ENCODE measurements around the gene CORO2A. TPM values are rescaled to one million over a fixed set of nuclear protein-coding genes. Genes with fewer than 3 reads are reported as not detected.
A peak's percentile ranks its signal among the peaks of the same experiment; 100 is the strongest.

CORO2A gene
- total and polyA plus RNA-seq, 10 donors, result 1.3 to 11.0 (median 6.1) TPM

- no peaks in the 10 kb centered on the region for H3K9me3 ChIP-seq
- 88 to 95% (median 95%) methylated on average over 6 to 7 of the region's 7 CpGs for WGBS, 5 donors
- H3K4me3 ChIP-seq, result no peak overlapping the region
Observed at GRCh38 chr9:98135938-98136337, 56.5 kb downstream of the CORO2A start.

GRCh38 chr9:98135558-98135934 is 56.9 kb downstream of the CORO2A start:
- H3K27me3 ChIP-seq (replicated peaks in 1 of 7), result no peaks in the 10 kb centered on the region
- no peak for DNase-seq
- WGBS, 5 donors, result 83 to 92% (median 86%) methylated on average over 4 of the region's 4 CpGs
- no peak for TF ChIP-seq POLR2AphosphoS5 (IDR thresholded peaks at IDR 0.05)
- H3K4me3 ChIP-seq, result no peak overlapping the region
- no peaks in the 10 kb centered on the region for H3K4me1 ChIP-seq
- H3K27ac ChIP-seq, result no peak overlapping the region
- no peaks in the 10 kb centered on the region for H3K9me3 ChIP-seq
- peaks cover 0 to 78% (median 0%) of the 10 kb centered on the region in 6 donors for H3K36me3 ChIP-seq
- intact Hi-C loops (cut with DNase I; ENCODE audit: low total_unique reads), result no loop called here

More at GRCh38 chr9:98135938-98136337, 56.5 kb downstream of the CORO2A start:
- H3K27me3 ChIP-seq (replicated peaks in 1 of 7), result no peaks in the 10 kb centered on the region
- no peak for TF ChIP-seq POLR2A (IDR thresholded peaks at IDR 0.05)
- TF ChIP-seq POLR2AphosphoS5 (IDR thresholded peaks at IDR 0.05), result no peak
- TF ChIP-seq CTCF (IDR thresholded peaks at IDR 0.05 in 8 of 11, conservative IDR thresholded peaks at IDR 0.05 in 3 of 11), result no peak
- H3K36me3 ChIP-seq, result peaks cover 0 to 74% (median 0%) of the 10 kb centered on the region in 6 donors
- DNase-seq, result peak; percentile 6
- no peak overlapping the region for H3K27ac ChIP-seq
- H3K4me1 ChIP-seq, result no peaks in the 10 kb centered on the region
- intact Hi-C loops (cut with DNase I; ENCODE audit: low total_unique reads), result no loop called here

- intact Hi-C loops (cut with DNase I; ENCODE audit: low total_unique reads), result no loop called here
- TF ChIP-seq CTCF (IDR thresholded peaks at IDR 0.05 in 8 of 11, conservative IDR thresholded peaks at IDR 0.05 in 3 of 11) (no peak), POLR2A (IDR thresholded peaks at IDR 0.05) (no peak), POLR2AphosphoS5 (IDR thresholded peaks at IDR 0.05) (no peak)
- H3K36me3 ChIP-seq, result peaks cover 0 to 82% (median 0%) of the 10 kb centered on the region in 6 donors
- H3K27ac ChIP-seq, result no peak overlapping the region
- WGBS, 5 donors, result 75 to 85% (median 83%) methylated on average over 8 to 12 of the region's 12 CpGs
- peaks cover 0 to 3% (median under 1%) of the 10 kb centered on the region in 6 donors for H3K4me1 ChIP-seq
- no peaks in the 10 kb centered on the region for H3K9me3 ChIP-seq
- no peak for DNase-seq
- no peak overlapping the region for H3K4me3 ChIP-seq
- no peaks in the 10 kb centered on the region for H3K27me3 ChIP-seq (replicated peaks in 1 of 7)
Observed at GRCh38 chr9:98134702-98135557, 57.5 kb downstream of the CORO2A start.

- WGBS, 5 donors, result 83 to 89% (median 87%) methylated on average over 14 of the region's 14 CpGs
- intact Hi-C loops (cut with DNase I; ENCODE audit: low total_unique reads), result no loop called here
- peaks cover 0 to 85% (median 0%) of the 10 kb centered on the region in 6 donors for H3K36me3 ChIP-seq
- no peak overlapping the region for H3K27ac ChIP-seq
- H3K27me3 ChIP-seq (replicated peaks in 1 of 7), result no peaks in the 10 kb centered on the region
- H3K4me1 ChIP-seq, result peaks cover 6 to 22% (median 19%) of the 10 kb centered on the region in 6 donors
- no peak overlapping the region for H3K4me3 ChIP-seq
- no peaks in the 10 kb centered on the region for H3K9me3 ChIP-seq
- TF ChIP-seq CTCF (IDR thresholded peaks at IDR 0.05 in 8 of 11, conservative IDR thresholded peaks at IDR 0.05 in 3 of 11) (no peak), POLR2A (IDR thresholded peaks at IDR 0.05) (no peak), POLR2AphosphoS5 (IDR thresholded peaks at IDR 0.05) (no peak)
- DNase-seq, result no peak
Observed at GRCh38 chr9:98132806-98133631, 59.4 kb downstream of the CORO2A start.

All from spleen (tissue), 11 donors.